H9 (cell line): ENCODE results near the gene COMMD4. TPM values are rescaled to one million over a fixed set of nuclear protein-coding genes. Genes with fewer than 3 reads are reported as not detected.

Experiments used
- DNase-seq: peaks from one replicate; pipeline ENCODE4 v3.0.0-alpha.2; 2017
- H2AFZ ChIP-seq: one replicate; pipeline ENCODE4 v1.6.1; 2013; ENCODE audit warnings: mild to moderate bottlenecking, low read length, control low read depth, moderate library complexity
- H2AK5ac ChIP-seq: 2 replicates; pipeline ENCODE4 v1.6.1; 2013; ENCODE audit warnings: low read length, control low read depth, mixed read lengths; ENCODE audit not compliant: insufficient read length
- H2BK120ac ChIP-seq: one replicate; pipeline ENCODE4 v1.6.1; 2013; ENCODE audit warnings: low read depth, mild to moderate bottlenecking, low read length, control low read depth, inconsistent platforms; ENCODE audit not compliant: poor library complexity, severe bottlenecking
- H2BK12ac ChIP-seq: 2 replicates; pipeline ENCODE4 v1.6.1; 2013; ENCODE audit warnings: low read length, control low read depth, mixed read lengths, low read depth; ENCODE audit not compliant: insufficient read length
- H2BK15ac ChIP-seq: 2 replicates; pipeline ENCODE4 v1.6.1; 2013; ENCODE audit warnings: low read depth, low read length, control low read depth
- H2BK20ac ChIP-seq: one replicate; pipeline ENCODE4 v1.6.1; 2013; ENCODE audit warnings: low read depth, mild to moderate bottlenecking, low read length, control low read depth, inconsistent platforms; ENCODE audit not compliant: poor library complexity, severe bottlenecking
- H2BK5ac ChIP-seq: 2 replicates; pipeline ENCODE4 v1.6.1; 2013; ENCODE audit warnings: low read length, control low read depth, mixed read lengths; ENCODE audit not compliant: insufficient read length
- H3K14ac ChIP-seq: 2 replicates; pipeline ENCODE4 v1.6.1; 2013; ENCODE audit warnings: low read length, control low read depth; ENCODE audit not compliant: insufficient read depth
- H3K18ac ChIP-seq: 2 replicates; pipeline ENCODE4 v1.6.1; 2013; ENCODE audit warnings: low read depth, mild to moderate bottlenecking, mixed read lengths, low read length, control low read depth; ENCODE audit not compliant: insufficient read length
- H3K23ac ChIP-seq: 2 replicates; pipeline ENCODE4 v1.6.1; 2013; ENCODE audit warnings: low read length, control low read depth, mixed read lengths, low read depth; ENCODE audit not compliant: insufficient read length
- H3K23me2 ChIP-seq: 2 replicates; pipeline ENCODE4 v1.6.1; 2013; ENCODE audit warnings: low read depth, mild to moderate bottlenecking, mixed read lengths, low read length, control low read depth; ENCODE audit not compliant: insufficient read length, poor library complexity, severe bottlenecking
- H3K27ac ChIP-seq: 2 replicates; pipeline ENCODE4 v1.5.1; 2013; ENCODE audit warnings: low read length, control low read depth, mixed read lengths, low read depth; ENCODE audit not compliant: insufficient read length
- H3K27me3 ChIP-seq: 2 replicates; pipeline ENCODE4 v1.6.1; 2013; ENCODE audit warnings: low read length, control low read depth, inconsistent platforms; ENCODE audit not compliant: insufficient read depth
- H3K4ac ChIP-seq: 2 replicates; pipeline ENCODE4 v1.6.1; 2013; ENCODE audit warnings: low read depth, mild to moderate bottlenecking, control low read depth, inconsistent platforms, low read length, moderate library complexity
- H3K4me1 ChIP-seq: 2 replicates; pipeline ENCODE4 v1.6.1; 2013; ENCODE audit warnings: low read length, control low read depth, inconsistent platforms; ENCODE audit not compliant: insufficient read depth
- H3K4me2 ChIP-seq: 2 replicates; pipeline ENCODE4 v1.6.1; 2013; ENCODE audit warnings: low read length, control low read depth, mixed read lengths; ENCODE audit not compliant: insufficient read length, insufficient read depth
- H3K56ac ChIP-seq: 2 replicates; pipeline ENCODE4 v1.6.1; 2013; ENCODE audit warnings: low read depth, mild to moderate bottlenecking, mixed read lengths, low read length, control low read depth; ENCODE audit not compliant: insufficient read length
- H3K79me1 ChIP-seq: 2 replicates; pipeline ENCODE4 v1.6.1; 2013; ENCODE audit warnings: low read depth, mild to moderate bottlenecking, moderate library complexity, low read length, control low read depth, inconsistent platforms; ENCODE audit not compliant: insufficient read depth, poor library complexity, severe bottlenecking
- H3K79me2 ChIP-seq: 2 replicates; pipeline ENCODE4 v1.6.1; 2013; ENCODE audit warnings: low read length, control low read depth, inconsistent platforms; ENCODE audit not compliant: insufficient read depth
- H3K9ac ChIP-seq: 2 replicates; pipeline ENCODE4 v1.6.1; 2013; ENCODE audit warnings: low read length, control low read depth, mixed read lengths; ENCODE audit not compliant: insufficient read length; ENCODE audit errors: extremely low read depth
- H3K9me3 ChIP-seq: one replicate; pipeline ENCODE4 v1.6.1; 2013; ENCODE audit warnings: low read depth, low read length, inconsistent platforms; ENCODE audit not compliant: control insufficient read depth
- H3T11ph ChIP-seq: one replicate; pipeline ENCODE4 v1.6.1; 2013; ENCODE audit warnings: mild to moderate bottlenecking, low read length, control low read depth, inconsistent platforms
- H4K20me1 ChIP-seq: one replicate; pipeline ENCODE4 v1.6.1; 2013; ENCODE audit not compliant: control insufficient read depth, insufficient read length, insufficient read depth
- H4K5ac ChIP-seq: 2 replicates; pipeline ENCODE4 v1.6.1; 2013; ENCODE audit warnings: low read depth, mild to moderate bottlenecking, mixed read lengths, low read length, control low read depth; ENCODE audit not compliant: insufficient read length
- H4K8ac ChIP-seq: replicated peaks from 2 replicates; pipeline ENCODE4 v1.6.1; 2013; ENCODE audit warnings: low read length, control low read depth, mixed read lengths, low read depth; ENCODE audit not compliant: insufficient read length
- H4K91ac ChIP-seq: 2 replicates; pipeline ENCODE4 v1.6.1; 2013; ENCODE audit warnings: low read depth, mild to moderate bottlenecking, moderate library complexity, mixed read lengths, low read length, control low read depth; ENCODE audit not compliant: insufficient read length
- H3K27ac Mint-ChIP-seq, 3 experiments: 2 replicates in 2 of 3; 3 replicates in 1 of 3; pipeline ENCODE4 v1.8.0; 2020 to 2021; ENCODE audit warnings: mixed read lengths in 3 of 3, mild to moderate bottlenecking in 1 of 3, moderate library complexity in 1 of 3
- H3K27me3 Mint-ChIP-seq: 2 replicates; pipeline ENCODE4 v1.8.0; 2021; ENCODE audit warnings: low read depth, mild to moderate bottlenecking, moderate library complexity, mixed read lengths
- H3K36me3 Mint-ChIP-seq, 3 experiments: 2 replicates in 2 of 3; 3 replicates in 1 of 3; pipeline ENCODE4 v1.8.0; 2020 to 2021; ENCODE audit warnings: low read depth in 3 of 3, mixed read lengths in 3 of 3; ENCODE audit not compliant: insufficient read depth in 1 of 3
- H3K4me1 Mint-ChIP-seq, 2 experiments: 2 replicates each; pipeline ENCODE4 v1.8.0; 2020; ENCODE audit warnings: mixed read lengths in 2 of 2
- H3K4me3 Mint-ChIP-seq, 2 experiments: 2 replicates in 1 of 2; 3 replicates in 1 of 2; pipeline ENCODE4 v1.8.0; 2020 to 2021; ENCODE audit warnings: mild to moderate bottlenecking in 2 of 2, mixed read lengths in 2 of 2, moderate library complexity in 1 of 2
- H3K9me3 Mint-ChIP-seq, 2 experiments: 2 replicates in 1 of 2; 3 replicates in 1 of 2; pipeline ENCODE4 v1.8.0; 2020; ENCODE audit warnings: mild to moderate bottlenecking in 2 of 2, mixed read lengths in 2 of 2, moderate library complexity in 1 of 2
- CTCF ChIP-seq: fragments of 200-600 bp; sonication (generic); conservative IDR thresholded peaks from 3 replicates; pipeline ENCODE4 v1.8.0; 2021; ENCODE audit warnings: antibody characterized with exemption, mild to moderate bottlenecking
- WGBS: extraction: QIAGEN DNeasy Blood & Tissue Kit; methylation state at CpG from one replicate; pipeline ENCODE4 v1.1.7; 2013; ENCODE audit warnings: missing lambda C conversion rate, low lambda C conversion rate, mixed read lengths; ENCODE audit not compliant: insufficient read length; ENCODE audit errors: extremely low coverage; 5-methylcytosine and 5-hydroxymethylcytosine counted together
- total RNA-seq: library from RNA; stranded (reverse); gene quantifications from 2 replicates; pipeline ENCODE4 v1.2.1, GENCODE V29; 2021

COMMD4 gene
- total RNA-seq, 1 experiment from 2014 or later, result 146 TPM

- no peak overlapping the region for H3K27ac Mint-ChIP-seq
- Histone ChIP-seq H2AFZ (no peak overlapping the region), H3K4ac (no peak overlapping the region), H3K4me2 (no peak overlapping the region), H4K20me1 (no peaks in the 10 kb centered on the region), H3K56ac (no peak overlapping the region), H2BK12ac (no peak overlapping the region), H2BK5ac (no peak overlapping the region), H3K4me1 (no peaks in the 10 kb centered on the region; the same call in 1 of the 2 replicates), H3K14ac (no peak overlapping the region), H2BK120ac (no peak overlapping the region), H3K27ac (no peak overlapping the region), H2BK15ac (no peak overlapping the region), H3K23me2 (no peaks in the 10 kb centered on the region), H3K27me3 (no peaks in the 10 kb centered on the region), H2AK5ac (no peak overlapping the region), H4K5ac (no peak overlapping the region), H3K79me2 (no peaks in the 10 kb centered on the region), H3K18ac (no peak overlapping the region), H3K9ac (no peak overlapping the region), H4K91ac (no peak overlapping the region), H2BK20ac (no peak overlapping the region), H3T11ph (no peak overlapping the region), H3K23ac (no peak overlapping the region), H3K9me3 (no peaks in the 10 kb centered on the region), H3K79me1 (no peaks in the 10 kb centered on the region), H4K8ac (no peak overlapping the region)
- DNase-seq, result no peak
- WGBS, result no CpG with 5 or more reads among the region's 3 CpGs
- no peak overlapping the region for H3K4me3 Mint-ChIP-seq
- TF ChIP-seq CTCF, result no peak
- peaks cover 17 to 19% of the 10 kb centered on the region in 2 experiments for H3K4me1 Mint-ChIP-seq
- H3K9me3 Mint-ChIP-seq, result no peaks in the 10 kb centered on the region
- H3K36me3 Mint-ChIP-seq, result peaks cover 14 to 40% (median 38%) of the 10 kb centered on the region in 3 experiments; a peak in 6 of 7 replicates
- peaks cover 1% of the 10 kb centered on the region; the same call in 1 of the 2 replicates for H3K27me3 Mint-ChIP-seq
Measured at GRCh38 chr15:75366163-75366562, 30.3 kb downstream of the COMMD4 start.
